Hypothalamus (tissue), 51 donors: ENCODE data around the gene MSL3.

ENCODE experiments used
- DNase-seq, 51 donors: peaks; one replicate each; lab custom pipeline; 2025; lab: John Stamatoyannopoulos, UW

The MSL3 gene

DNA sequence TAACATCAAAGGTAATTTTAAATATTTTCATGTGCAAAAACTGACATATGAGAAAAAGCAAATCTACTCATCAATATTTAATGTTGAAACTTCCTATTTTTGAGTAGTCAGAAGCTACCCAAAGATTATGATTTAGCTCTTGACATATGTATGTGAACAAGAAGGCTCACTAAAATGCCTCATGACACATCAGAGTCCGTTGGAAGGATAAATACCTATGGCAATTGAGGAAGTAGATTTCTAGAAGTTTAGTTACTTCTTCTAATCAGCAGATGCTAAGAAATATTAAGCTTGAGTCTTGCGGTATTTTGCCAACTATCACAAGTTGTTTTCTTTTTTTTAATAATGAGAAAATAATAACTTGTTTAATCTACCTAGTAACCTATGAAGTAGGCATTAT lies 55.3 kb downstream of the MSL3 start:
- DNase-seq = no peak
